CD14-positive monocyte (primary cell): ENCODE measurements around the gene CD63. TPM values are rescaled to one million over a fixed set of nuclear protein-coding genes. Genes with fewer than 3 reads are reported as not detected.

Experiments
- DNase-seq, 3 donors: peaks; one replicate each; pipeline ENCODE4 v3.0.0-alpha.2; 2011 to 2022
- H2AFZ ChIP-seq: 2 replicates; pipeline ENCODE4 v1.6.0; 2012; ENCODE audit warnings: mild to moderate bottlenecking, low read depth, low read length, inconsistent platforms; ENCODE audit not compliant: insufficient read depth, poor library complexity, severe bottlenecking
- H3K27ac ChIP-seq, 2 donors: 1 replicate in 1 of 2; 2 replicates in 1 of 2; pipeline ENCODE4 v1.5.1; 2012 to 2013; ENCODE audit warnings: low read length in 2 of 2, control low read depth in 1 of 2, inconsistent platforms in 1 of 2, low read depth in 1 of 2, mild to moderate bottlenecking in 1 of 2
- H3K27me3 ChIP-seq, 2 donors: one replicate each; pipeline versions ENCODE4 v1.6.0 to v1.6.1; 2011 to 2013; ENCODE audit warnings: low read length in 2 of 2; ENCODE audit not compliant: control insufficient read depth in 2 of 2, insufficient read depth in 2 of 2
- H3K36me3 ChIP-seq, 2 donors: replicated peaks in 1 of 2; 1 replicate in 1 of 2; 2 replicates in 1 of 2; pipeline versions ENCODE4 v1.5.1 to v1.6.1; 2012 to 2013; ENCODE audit warnings: low read length in 2 of 2, control low read depth in 1 of 2, inconsistent platforms in 1 of 2, mild to moderate bottlenecking in 1 of 2; ENCODE audit not compliant: insufficient read depth in 2 of 2, control insufficient read depth in 1 of 2
- H3K4me1 ChIP-seq, 2 donors: 1 replicate in 1 of 2; 2 replicates in 1 of 2; pipeline versions ENCODE4 v1.5.1 to v1.6.1; 2012 to 2013; ENCODE audit warnings: low read length in 2 of 2, control low read depth in 1 of 2, inconsistent platforms in 1 of 2, mild to moderate bottlenecking in 1 of 2, moderate library complexity in 1 of 2; ENCODE audit not compliant: insufficient read depth in 2 of 2, control insufficient read depth in 1 of 2
- H3K4me2 ChIP-seq: replicated peaks from 2 replicates; pipeline ENCODE3; 2012; ENCODE audit warnings: low read length, moderate library complexity, mild to moderate bottlenecking; ENCODE audit not compliant: poor library complexity, severe bottlenecking; ENCODE audit errors: extremely low read depth
- H3K4me3 ChIP-seq, 3 experiments: fragments of 200-600 bp in 1 of 3; sonication (generic) in 1 of 3; replicated peaks in 1 of 3; 1 replicate in 2 of 3; 2 replicates in 1 of 3; pipeline ENCODE4 v1.5.1; 2011 to 2013; ENCODE audit warnings: low read length in 3 of 3, mild to moderate bottlenecking in 3 of 3, control low read depth in 2 of 3, low read depth in 2 of 3, inconsistent platforms in 1 of 3, moderate library complexity in 1 of 3
- H3K79me2 ChIP-seq: 2 replicates; pipeline ENCODE4 v1.6.0; 2012; ENCODE audit warnings: mild to moderate bottlenecking, control low read depth, inconsistent platforms, low read length, moderate library complexity; ENCODE audit not compliant: insufficient read depth
- H3K9ac ChIP-seq: 2 replicates; pipeline ENCODE4 v1.6.0; 2017; ENCODE audit warnings: low read length, mild to moderate bottlenecking; ENCODE audit not compliant: insufficient read depth, poor library complexity, severe bottlenecking
- H3K9me3 ChIP-seq, 2 donors: replicated peaks in 1 of 2; 1 replicate in 1 of 2; 2 replicates in 1 of 2; pipeline versions ENCODE4 v1.5.1 to v1.6.1; 2012 to 2013; ENCODE audit warnings: low read length in 2 of 2, control low read depth in 1 of 2; ENCODE audit not compliant: control insufficient read depth in 1 of 2, insufficient read depth in 1 of 2
- H4K20me1 ChIP-seq: 2 replicates; pipeline ENCODE4 v1.6.0; 2012; ENCODE audit warnings: mild to moderate bottlenecking, low read length, control low read depth, moderate library complexity; ENCODE audit not compliant: insufficient read depth
- H3K27ac Mint-ChIP-seq, 7 donors: one replicate each; pipeline ENCODE4 v1.8.0; 2020; ENCODE audit warnings: mild to moderate bottlenecking in 7 of 7, mixed read lengths in 7 of 7, moderate library complexity in 6 of 7, inconsistent platforms in 2 of 7
- H3K27me3 Mint-ChIP-seq, 3 donors: one replicate each; pipeline ENCODE4 v1.8.0; 2021 to 2022; ENCODE audit warnings: low read depth in 3 of 3, mild to moderate bottlenecking in 3 of 3, mixed read lengths in 3 of 3, moderate library complexity in 3 of 3, inconsistent platforms in 1 of 3
- H3K36me3 Mint-ChIP-seq, 2 donors: one replicate each; pipeline ENCODE4 v1.8.0; 2020; ENCODE audit warnings: mixed read lengths in 2 of 2, inconsistent platforms in 1 of 2, mild to moderate bottlenecking in 1 of 2
- H3K4me1 Mint-ChIP-seq: one replicate; pipeline ENCODE4 v1.8.0; 2020; ENCODE audit warnings: mild to moderate bottlenecking, mixed read lengths
- H3K4me3 Mint-ChIP-seq, 2 donors: one replicate each; pipeline ENCODE4 v1.8.0; 2020; ENCODE audit warnings: mild to moderate bottlenecking in 2 of 2, mixed read lengths in 2 of 2, moderate library complexity in 1 of 2
- H3K9me3 Mint-ChIP-seq, 7 donors: one replicate each; pipeline ENCODE4 v1.8.0; 2020 to 2022; ENCODE audit warnings: mixed read lengths in 7 of 7, mild to moderate bottlenecking in 6 of 7, moderate library complexity in 6 of 7, inconsistent platforms in 2 of 7
- CTCF ChIP-seq: fragments of 200-600 bp; IDR thresholded peaks from one replicate; pipeline ENCODE4 v1.8.0; 2022; ENCODE audit warnings: antibody characterized with exemption, mild to moderate bottlenecking
- WGBS: methylation state at CpG from one replicate; pipeline ENCODE4 v1.1.5; 2013; ENCODE audit warnings: missing lambda C conversion rate; ENCODE audit not compliant: insufficient coverage; 5-methylcytosine and 5-hydroxymethylcytosine counted together
- intact Hi-C, 2 donors: fragments of 100-400 bp; cut with micrococcal nuclease; formaldehyde crosslinking; loops; one replicate each; pipeline versions ENCODE4 v1.15.0 to v1.15.1; 2023
- polyA plus RNA-seq, 3 donors: library from polyadenylated mRNA; depleted of rRNA in 1 of 3; unstranded in 2 of 3; stranded (reverse) in 1 of 3; fragments of 300-500 nt in 2 of 3; fragments of >200 nt in 1 of 3; fragmentation: Illumina TruSeq in 2 of 3; gene quantifications; 1 replicate in 2 of 3; 2 replicates in 1 of 3; pipeline ENCODE4 v1.2.3, GENCODE V29; 2012 to 2021

CD63 gene
- polyA plus RNA-seq, 3 donors: 336 to 1,099 (median 988) TPM

- H3K27ac Mint-ChIP-seq: no peak overlapping the region
- Histone ChIP-seq H2AFZ (no peak overlapping the region), H3K27ac (no peak overlapping the region), H3K4me2 (no peak overlapping the region), H3K9ac (no peak overlapping the region), H3K27me3 (peaks cover 22 to 33% of the 10 kb centered on the region in 2 donors), H4K20me1 (no peaks in the 10 kb centered on the region), H3K79me2 (no peaks in the 10 kb centered on the region), H3K9me3 (no peaks in the 10 kb centered on the region), H3K4me1 (peaks cover 15 to 17% of the 10 kb centered on the region in 2 donors), H3K36me3 (peaks cover 2 to 4% of the 10 kb centered on the region in 2 donors), H3K4me3 (no peak overlapping the region)
- no peak for TF ChIP-seq CTCF
- peaks cover 0 to 9% (median 0%) of the 10 kb centered on the region in 7 donors for H3K9me3 Mint-ChIP-seq
- H3K27me3 Mint-ChIP-seq: peaks cover 30 to 46% (median 42%) of the 10 kb centered on the region in 3 donors
- DNase-seq: no peak
- H3K4me3 Mint-ChIP-seq: peak overlapping the region in 1 of 2 donors; percentile 72
- H3K36me3 Mint-ChIP-seq: peaks cover 3 to 17% of the 10 kb centered on the region in 2 donors
- 40% methylated on average over 2 of the region's 3 CpGs for WGBS
- peaks cover 28% of the 10 kb centered on the region for H3K4me1 Mint-ChIP-seq
- intact Hi-C loops: loop anchor here in 1 of 2 donors (10.0 kb wide), 1 partner anchor 278 kb away; the partner anchor contains the start of gene IKZF4
These were observed 17.5 kb upstream of the CD63 start for GRCh38 chr12:55746174-55746912.

DNA sequence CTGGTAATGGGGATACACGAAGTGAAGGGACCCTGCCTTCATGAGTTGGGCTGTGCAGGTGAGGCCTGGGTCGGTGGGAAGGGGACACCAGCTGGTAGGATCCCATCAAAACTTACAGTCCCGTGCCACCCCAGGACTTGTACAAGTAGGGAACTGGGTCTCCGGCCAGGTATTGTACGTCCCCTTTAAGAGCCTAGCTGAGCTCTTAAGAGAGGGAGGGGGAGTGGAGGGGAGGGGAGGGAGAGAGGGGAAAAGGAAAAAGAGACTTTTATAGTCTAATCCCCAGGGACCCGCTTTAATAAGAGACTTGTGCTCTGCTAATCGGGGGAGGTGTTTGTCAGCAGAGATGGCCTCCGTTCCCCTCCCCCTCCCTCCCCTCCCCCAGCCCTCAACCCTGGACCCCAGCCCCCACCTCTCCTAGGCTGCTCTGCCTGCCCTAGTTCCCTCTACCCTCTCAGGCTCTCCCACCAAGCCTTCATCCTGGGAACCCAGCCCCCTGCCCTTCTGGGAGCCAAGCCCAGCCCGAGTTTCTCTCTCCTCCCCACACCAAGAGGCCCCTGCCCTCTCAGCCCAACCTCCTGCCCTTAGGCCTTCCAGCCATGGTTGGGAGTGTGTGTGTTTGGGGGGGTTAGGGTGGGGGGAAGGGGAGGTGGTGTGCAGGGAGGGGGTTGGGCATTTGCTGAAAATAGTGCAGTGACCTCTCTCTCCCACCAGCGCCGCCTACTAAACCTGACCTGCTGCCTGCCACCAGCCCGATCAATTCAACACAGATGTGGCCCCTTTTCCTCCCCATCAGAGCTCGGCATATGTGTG is 16.8 kb upstream of the CD63 start:
- no peaks in the 10 kb centered on the region for H3K79me2 ChIP-seq
- no peaks in the 10 kb centered on the region for H3K36me3 ChIP-seq
- no peak overlapping the region for H3K4me3 ChIP-seq
- WGBS: 30% methylated on average over 3 of the region's 13 CpGs
- no peak overlapping the region for H3K27ac ChIP-seq
- H3K27me3 ChIP-seq: peaks cover 22 to 33% of the 10 kb centered on the region in 2 donors
- Mint-ChIP-seq H3K27me3 (peaks cover 30 to 48% (median 45%) of the 10 kb centered on the region in 3 donors), H3K27ac (no peak overlapping the region), H3K4me1 (peaks cover 28% of the 10 kb centered on the region), H3K9me3 (peaks cover 0 to 9% (median 0%) of the 10 kb centered on the region in 7 donors), H3K4me3 (peak overlapping the region in 1 of 2 donors; percentile 72), H3K36me3 (peaks cover 0 to 9% of the 10 kb centered on the region in 2 donors)
- no peak for TF ChIP-seq CTCF
- no peaks in the 10 kb centered on the region for H4K20me1 ChIP-seq
- H3K4me1 ChIP-seq: peaks cover 15 to 17% of the 10 kb centered on the region in 2 donors
- no peak overlapping the region for H2AFZ ChIP-seq
- no peaks in the 10 kb centered on the region for H3K9me3 ChIP-seq
- no peak overlapping the region for H3K4me2 ChIP-seq
- H3K9ac ChIP-seq: no peak overlapping the region
- DNase-seq: no peak
- intact Hi-C loops: loop anchor here in 1 of 2 donors (10.0 kb wide), 1 partner anchor 279 kb away; the partner anchor contains the start of gene IKZF4
